K562 (cell line): ENCODE results near the gene KLK3. TPM values are rescaled to one million over a fixed set of nuclear protein-coding genes. Genes with fewer than 3 reads are reported as not detected.

Experiments used
- ATAC-seq: fragments of 200-7000 bp; cut with Tn5 transposase; 3 replicates; pipeline ENCODE4 v1.9.1; 2020; ENCODE audit warnings: moderate library complexity
- BruUV-seq: library from RNA; stranded (reverse); fragments of 400-500 nt; replicated peaks from 2 replicates; lab custom pipeline; 2021; lab: Mats Ljungman, UMichigan
- CTCF ChIA-PET: fragments of 300-600 bp; formaldehyde crosslinking; extraction: SDS; loops from one replicate; lab custom pipeline; 2021; ENCODE audit warnings: low intra/inter-chr PET ratio; lab: Yijun Ruan, JAX
- POLR2A ChIA-PET: fragments of 300-600, 350-650 bp; sonication (Branson Sonifier 250); formaldehyde crosslinking; extraction: SDS; loops from one replicate; lab custom pipeline; 2021; ENCODE audit warnings: antibody characterized with exemption, inconsistent platforms; lab: Yijun Ruan, JAX
- DNase-seq, 4 experiments: peaks; one replicate each; pipeline versions ENCODE4 v3.0.0 to v3.0.0-alpha.2; 2011 to 2018; ENCODE audit warnings: low spot score in 3 of 4, mixed read lengths in 3 of 4; ENCODE audit errors: extremely low read depth in 1 of 4
- FAIRE-seq: peaks from 2 replicates; lab custom pipeline; 2011; peaks lifted over from hg19 to GRCh38; lab: Jason Lieb, UNC
- H2AFZ ChIP-seq: 2 replicates; pipeline ENCODE4 v1.6.0; 2011; ENCODE audit warnings: low read depth, low read length, control low read depth, inconsistent platforms
- H3K27ac ChIP-seq: fragments of 200-600 bp; 3 replicates; pipeline ENCODE4 v1.8.0; 2011; ENCODE audit warnings: low read depth, mild to moderate bottlenecking, control low read depth, inconsistent platforms, low read length, moderate library complexity, mixed read lengths; ENCODE audit errors: extremely low read depth
- H3K27me3 ChIP-seq, 2 experiments: fragments of 300-600 bp in 1 of 2; 2 replicates in 1 of 2; 3 replicates in 1 of 2; pipeline versions ENCODE4 v1.6.0 to v1.8.0; 2011; ENCODE audit warnings: inconsistent platforms in 2 of 2, low read length in 2 of 2, mild to moderate bottlenecking in 1 of 2, mixed read lengths in 1 of 2, moderate library complexity in 1 of 2; ENCODE audit not compliant: control insufficient read depth in 2 of 2, insufficient read depth in 2 of 2
- H3K36me3 ChIP-seq: fragments of 300-600 bp; 3 replicates; pipeline ENCODE4 v1.8.0; 2011; ENCODE audit warnings: mild to moderate bottlenecking, low read length, inconsistent platforms; ENCODE audit not compliant: control insufficient read depth, insufficient read depth
- H3K4me1 ChIP-seq, 2 experiments: fragments of 200-600 bp in 1 of 2; replicated peaks in 1 of 2; 2 replicates in 1 of 2; 3 replicates in 1 of 2; pipeline versions ENCODE4 v1.5.1 to v1.8.0; 2011; ENCODE audit warnings: inconsistent platforms in 2 of 2, low read length in 2 of 2, mild to moderate bottlenecking in 1 of 2, mixed read lengths in 1 of 2, moderate library complexity in 1 of 2; ENCODE audit not compliant: control insufficient read depth in 2 of 2, insufficient read depth in 2 of 2
- H3K4me2 ChIP-seq: 2 replicates; pipeline ENCODE4 v1.6.1; 2011; ENCODE audit warnings: low read length, control low read depth, inconsistent platforms, mixed read lengths; ENCODE audit not compliant: insufficient read depth
- H3K4me3 ChIP-seq: fragments of 200-600 bp; sonication (generic), shearing (Covaris generic); 2 replicates; pipeline ENCODE4 v1.5.1; 2016; ENCODE audit warnings: control low read depth, inconsistent platforms
- H3K79me2 ChIP-seq: fragments of 200-600 bp; 3 replicates; pipeline ENCODE4 v1.8.0; 2011; ENCODE audit warnings: low read length, inconsistent platforms; ENCODE audit not compliant: control insufficient read depth, insufficient read depth
- H3K9ac ChIP-seq, 2 experiments: 2 replicates each; pipeline versions ENCODE4 v1.6.0 to v1.6.1; 2011; ENCODE audit warnings: low read depth in 2 of 2, low read length in 2 of 2, control low read depth in 1 of 2, inconsistent platforms in 1 of 2, mild to moderate bottlenecking in 1 of 2, mixed read lengths in 1 of 2; ENCODE audit not compliant: insufficient read depth in 1 of 2
- H3K9me1 ChIP-seq: one replicate; pipeline ENCODE4 v1.6.0; 2011; ENCODE audit warnings: inconsistent platforms, mild to moderate bottlenecking, low read length, moderate library complexity; ENCODE audit not compliant: control insufficient read depth, insufficient read depth
- H3K9me3 ChIP-seq: replicated peaks from 2 replicates; pipeline ENCODE4 v1.5.1; 2011; ENCODE audit warnings: low read depth, low read length, inconsistent platforms; ENCODE audit not compliant: control insufficient read depth, insufficient read depth
- H4K20me1 ChIP-seq: replicated peaks from 2 replicates; pipeline ENCODE4 v1.6.1; 2011; ENCODE audit warnings: low read length, inconsistent platforms, mixed read lengths; ENCODE audit not compliant: control insufficient read depth, insufficient read depth
- CTBP1 ChIP-seq: fragments of 450-650 bp; IDR thresholded peaks from 2 replicates; pipeline ENCODE4 v1.6.1; 2016; ENCODE audit warnings: borderline replicate concordance
- EWSR1 ChIP-seq: fragments of 450-650 bp; IDR thresholded peaks from 2 replicates; pipeline ENCODE4 v1.6.1; 2018; ENCODE audit warnings: borderline replicate concordance, mild to moderate bottlenecking, low read depth, moderate library complexity; ENCODE audit not compliant: partially characterized antibody
- HNRNPH1 ChIP-seq: fragments of 200-400 bp; formaldehyde crosslinking; optimal IDR thresholded peaks from 2 replicates; pipeline ENCODE3; 2017; ENCODE audit warnings: low read depth, mild to moderate bottlenecking, low read length, moderate library complexity
- HOXB6 ChIP-seq: fragments of 250-450 bp; sonication (Bioruptor Pico); IDR thresholded peaks from 2 replicates; pipeline ENCODE4 v1.5.1; 2022; ENCODE audit warnings: mild to moderate bottlenecking, borderline replicate concordance
- SMARCB1 ChIP-seq: IDR thresholded peaks from 2 replicates; pipeline ENCODE4 v1.6.1; 2011; ENCODE audit warnings: improper control_type of control experiment, low read depth; ENCODE audit not compliant: insufficient read length
- WGBS: fragments of 100-300 bp; shearing (Covaris generic); methylation state at CpG from one replicate; pipeline ENCODE4 v1.1.6; 2016; ENCODE audit warnings: low coverage, mixed read lengths; ENCODE audit not compliant: insufficient coverage; ENCODE audit errors: missing lambda C conversion rate; 5-methylcytosine and 5-hydroxymethylcytosine counted together
- in situ Hi-C: fragments of 300-500 bp; cut with MboI; formaldehyde crosslinking; loops from 4 replicates; pipeline ENCODE4 v1.15.0; 2018; ENCODE audit warnings: inconsistent platforms, mixed read lengths
- intact Hi-C: fragments of 100-400 bp; cut with micrococcal nuclease; formaldehyde crosslinking; loops from 2 replicates; pipeline ENCODE4 v1.14.2; 2022
- polyA plus RNA-seq, 8 experiments: library from polyadenylated mRNA; depleted of rRNA in 4 of 8; stranded (reverse) in 5 of 8; unstranded in 3 of 8; fragments of >200 nt; fragmentation: Nextera tagmentation in 2 of 8; fragmentation: Illumina TruSeq in 1 of 8; extraction: Ambion mirVana in 2 of 8; extraction: Trizol in 1 of 8; gene quantifications; 2 replicates each; pipeline versions ENCODE4 v1.2.1 to v1.2.3, GENCODE V29; 2011 to 2014; ENCODE audit warnings: inconsistent platforms in 1 of 8, missing spikeins in 1 of 8
- total RNA-seq, 7 experiments: library from RNA; depleted of rRNA in 6 of 7; stranded (reverse); fragments of >200 nt in 6 of 7; fragmentation: Illumina TruSeq in 2 of 7; extraction: Trizol in 2 of 7; gene quantifications; 2 replicates each; pipeline versions ENCODE4 v1.2.1 to v1.2.3, GENCODE V29; 2011 to 2021; ENCODE audit warnings: low replicate concordance in 1 of 7

KLK3 gene
- total and polyA plus RNA-seq, 9 of the 15 experiments (the other 6 are each of a cell fraction or from before 2014, with no cell fraction given): not detected

DNA sequence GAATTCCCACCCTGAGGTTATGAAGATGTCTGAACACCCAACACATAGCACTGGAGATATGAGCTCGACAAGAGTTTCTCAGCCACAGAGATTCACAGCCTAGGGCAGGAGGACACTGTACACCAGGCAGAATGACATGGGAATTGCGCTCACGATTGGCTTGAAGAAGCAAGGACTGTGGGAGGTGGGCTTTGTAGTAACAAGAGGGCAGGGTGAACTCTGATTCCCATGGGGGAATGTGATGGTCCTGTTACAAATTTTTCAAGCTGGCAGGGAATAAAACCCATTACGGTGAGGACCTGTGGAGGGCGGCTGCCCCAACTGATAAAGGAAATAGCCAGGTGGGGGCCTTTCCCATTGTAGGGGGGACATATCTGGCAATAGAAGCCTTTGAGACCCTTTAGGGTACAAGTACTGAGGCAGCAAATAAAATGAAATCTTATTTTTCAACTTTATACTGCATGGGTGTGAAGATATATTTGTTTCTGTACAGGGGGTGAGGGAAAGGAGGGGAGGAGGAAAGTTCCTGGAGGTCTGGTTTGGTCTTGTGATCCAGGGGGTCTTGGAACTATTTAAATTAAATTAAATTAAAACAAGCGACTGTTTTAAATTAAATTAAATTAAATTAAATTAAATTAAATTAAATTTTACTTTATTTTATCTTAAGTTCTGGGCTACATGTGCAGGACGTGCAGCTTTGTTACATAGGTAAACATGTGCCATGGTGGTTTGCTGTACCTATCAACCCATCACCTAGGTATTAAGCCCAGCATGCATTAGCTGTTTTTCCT, 7.0 kb downstream of the KLK3 start:
- WGBS: 2% methylated on average over 7 of the region's 7 CpGs
- intact Hi-C loops (no loop called here), in situ Hi-C loops (no loop called here)
- no peaks in the 10 kb centered on the region for H3K9me1 ChIP-seq
- BruUV-seq: no TSS peak
- 0 out of 2 replicates have a peak, but pooled peaks cover 3% of the 10 kb centered on the region for H4K20me1 ChIP-seq
- DNase-seq: no peak
- H3K79me2 ChIP-seq: no peaks in the 10 kb centered on the region
- no peaks in the 10 kb centered on the region for H3K36me3 ChIP-seq
- POLR2A ChIA-PET: interaction anchor here (1.0 kb wide), 1 partner anchor 59 kb away, joined by 5 read pairs; no protein-coding TSS in a partner anchor
- CTCF ChIA-PET: no interaction called here
- H3K4me1 ChIP-seq: peaks cover 0 to 4% of the 10 kb centered on the region in 2 experiments; a peak in 2 of 5 replicates
- H3K4me2 ChIP-seq: no peak overlapping the region
- ATAC-seq: no peak
- FAIRE-seq: no peak
- peaks cover 26 to 51% of the 10 kb centered on the region in 2 experiments for H3K27me3 ChIP-seq
- H3K27ac ChIP-seq: no peak overlapping the region
- no peak overlapping the region for H3K4me3 ChIP-seq
- no peak for TF ChIP-seq HOXB6 (CRISPR knock-in tag)
- TF ChIP-seq EWSR1: no peak
- no peak for TF ChIP-seq HNRNPH1
- no peak for TF ChIP-seq SMARCB1
- no peak for TF ChIP-seq CTBP1
- no peak overlapping the region for H3K9ac ChIP-seq
- no peaks in the 10 kb centered on the region for H3K9me3 ChIP-seq
- H2AFZ ChIP-seq: no peak overlapping the region
